Measurements from ENCODE around the gene KIAA0319L. TPM values are rescaled to one million over a fixed set of nuclear protein-coding genes. Genes with fewer than 3 reads are reported as not detected.

The KIAA0319L gene
- total and polyA plus RNA-seq, 2 donors from 2014 or later, result 30.3 to 73.0 TPM

GRCh38 chr1:35452106-35452774 lies 105.0 kb downstream of the KIAA0319L start:
- Histone ChIP-seq H3K9ac (ENCODE audit: low read length in 3 of 3) (no peak overlapping the region), H3K4me3 (ENCODE audit: low read length in 3 of 3) (no peak overlapping the region), H3K36me3 (ENCODE audit: control insufficient read depth in 2 of 3, insufficient read depth in 3 of 3, low read length in 3 of 3) (peaks cover 6 to 39% (median 28%) of the 10 kb centered on the region in 3 donors), H3K4me1 (ENCODE audit: control insufficient read depth in 2 of 3, insufficient read depth in 2 of 3, low read depth in 1 of 3, low read length in 3 of 3) (peaks cover 0 to 16% (median 4%) of the 10 kb centered on the region in 3 donors), H3K27ac (ENCODE audit: low read depth in 2 of 2, low read length in 2 of 2) (no peak overlapping the region), H3K9me3 (ENCODE audit: control insufficient read depth in 2 of 3, insufficient read depth in 1 of 3, low read length in 3 of 3) (no peaks in the 10 kb centered on the region), H3K27me3 (ENCODE audit: control insufficient read depth, insufficient read depth, low read length) (no peaks in the 10 kb centered on the region)
- DNase-seq (peak in 1 of 5 donors; percentile 10), FAIRE-seq (no peak)
- no peak for TF ChIP-seq CTCF (IDR thresholded peaks at IDR 0.05; ENCODE audit: borderline replicate concordance, extremely low read depth, insufficient read depth)
- intact Hi-C loops (cut with DNase I), result loop anchor here (5.0 kb wide), 1 partner anchor 110 kb away; no protein-coding TSS in a partner anchor

- DNase-seq (peak; percentile 76 to 86 (median 82)), FAIRE-seq (no peak)
- no peak overlapping the region for H3K9ac ChIP-seq (ENCODE audit: low read length in 3 of 3)
- no peak overlapping the region for H3K4me3 ChIP-seq (ENCODE audit: low read length in 3 of 3)
- TF ChIP-seq CTCF (IDR thresholded peaks at IDR 0.05; ENCODE audit: borderline replicate concordance, extremely low read depth, insufficient read depth), result peak; percentile 91
- H3K9me3 ChIP-seq (ENCODE audit: control insufficient read depth in 2 of 3, insufficient read depth in 1 of 3, low read length in 3 of 3), result no peaks in the 10 kb centered on the region
- no peak overlapping the region for H3K27ac ChIP-seq (ENCODE audit: low read depth in 2 of 2, low read length in 2 of 2)
- peaks cover 0 to 16% (median 4%) of the 10 kb centered on the region in 3 donors for H3K4me1 ChIP-seq (ENCODE audit: control insufficient read depth in 2 of 3, insufficient read depth in 2 of 3, low read depth in 1 of 3, low read length in 3 of 3)
- peaks cover 12 to 47% (median 36%) of the 10 kb centered on the region in 3 donors for H3K36me3 ChIP-seq (ENCODE audit: control insufficient read depth in 2 of 3, insufficient read depth in 3 of 3, low read length in 3 of 3)
- no peaks in the 10 kb centered on the region for H3K27me3 ChIP-seq (ENCODE audit: control insufficient read depth, insufficient read depth, low read length)
- intact Hi-C loops (cut with DNase I), result loop anchor here (5.0 kb wide), 1 partner anchor 111 kb away; no protein-coding TSS in a partner anchor
These were observed 106.1 kb downstream of the KIAA0319L start for GRCh38 chr1:35451125-35451528.

GRCh38 chr1:35449334-35450008 lies 107.7 kb downstream of the KIAA0319L start:
- H3K36me3 ChIP-seq (ENCODE audit: control insufficient read depth in 2 of 3, insufficient read depth in 3 of 3, low read length in 3 of 3), result peaks cover 12 to 62% (median 37%) of the 10 kb centered on the region in 3 donors
- no peak overlapping the region for H3K27ac ChIP-seq (ENCODE audit: low read depth in 2 of 2, low read length in 2 of 2)
- H3K4me1 ChIP-seq (ENCODE audit: control insufficient read depth in 2 of 3, insufficient read depth in 2 of 3, low read depth in 1 of 3, low read length in 3 of 3), result peaks cover 0 to 16% (median 4%) of the 10 kb centered on the region in 3 donors
- H3K9ac ChIP-seq (ENCODE audit: low read length in 3 of 3), result no peak overlapping the region
- intact Hi-C loops (cut with DNase I), result loop anchor here (5.0 kb wide), 1 partner anchor 113 kb away; no protein-coding TSS in a partner anchor
- H3K27me3 ChIP-seq (ENCODE audit: control insufficient read depth, insufficient read depth, low read length), result no peaks in the 10 kb centered on the region
- FAIRE-seq (no peak), DNase-seq (no peak)
- no peak for TF ChIP-seq CTCF (IDR thresholded peaks at IDR 0.05; ENCODE audit: borderline replicate concordance, extremely low read depth, insufficient read depth)
- H3K4me3 ChIP-seq (ENCODE audit: low read length in 3 of 3), result no peak overlapping the region
- no peaks in the 10 kb centered on the region for H3K9me3 ChIP-seq (ENCODE audit: control insufficient read depth in 2 of 3, insufficient read depth in 1 of 3, low read length in 3 of 3)

Data from kidney (tissue), 14 donors.